Osteoblast (primary cell): ENCODE results near the gene SRRD. TPM values are rescaled to one million over a fixed set of nuclear protein-coding genes. Genes with fewer than 3 reads are reported as not detected.

Experiments
- DNase-seq: peaks from one replicate; pipeline ENCODE4 v3.0.0; 2011; ENCODE audit warnings: low spot score, mixed read lengths; ENCODE audit not compliant: insufficient read length; ENCODE audit errors: missing footprints
- H2AFZ ChIP-seq: 2 replicates; pipeline ENCODE4 v1.6.0; 2011; ENCODE audit warnings: mild to moderate bottlenecking, low read length
- H3K27ac ChIP-seq: 2 replicates; pipeline ENCODE4 v1.5.1; 2011; ENCODE audit warnings: mild to moderate bottlenecking, low read depth, low read length, moderate library complexity
- H3K27me3 ChIP-seq: 2 replicates; pipeline ENCODE4 v1.6.0; 2012; ENCODE audit warnings: mild to moderate bottlenecking, control low read depth, inconsistent platforms, low read length, moderate library complexity; ENCODE audit not compliant: insufficient read depth
- H3K36me3 ChIP-seq: 2 replicates; pipeline ENCODE4 v1.5.1; 2011; ENCODE audit warnings: mild to moderate bottlenecking, low read length, control low read depth, moderate library complexity; ENCODE audit not compliant: insufficient read depth
- H3K4me1 ChIP-seq: 2 replicates; pipeline ENCODE4 v1.5.1; 2011; ENCODE audit warnings: mild to moderate bottlenecking, low read length, control low read depth, moderate library complexity; ENCODE audit not compliant: insufficient read depth
- H3K4me2 ChIP-seq: 2 replicates; pipeline ENCODE4 v1.6.0; 2011; ENCODE audit warnings: mild to moderate bottlenecking, low read length; ENCODE audit not compliant: insufficient read depth
- H3K4me3 ChIP-seq: fragments of 200-600 bp; sonication (generic); 3 replicates; pipeline ENCODE4 v1.5.1; 2012; ENCODE audit warnings: mild to moderate bottlenecking, low read length, inconsistent platforms; ENCODE audit not compliant: insufficient read depth
- H3K79me2 ChIP-seq: 2 replicates; pipeline ENCODE4 v1.6.0; 2012; ENCODE audit warnings: mild to moderate bottlenecking, low read length, control low read depth, inconsistent platforms; ENCODE audit not compliant: insufficient read depth
- H3K9me3 ChIP-seq: 2 replicates; pipeline ENCODE4 v1.5.1; 2011; ENCODE audit warnings: low read depth, low read length, control low read depth
- H4K20me1 ChIP-seq: 2 replicates; pipeline ENCODE4 v1.6.0; 2012; ENCODE audit warnings: mild to moderate bottlenecking, low read length, control low read depth; ENCODE audit not compliant: insufficient read depth
- total RNA-seq: library from RNA; depleted of rRNA; stranded (reverse); fragments of >200 nt; gene quantifications from 2 replicates; pipeline ENCODE4 v1.2.3, GENCODE V29; 2012
- TF ChIP-seq, protein P1 (sequence below): IDR thresholded peaks from 2 replicates; pipeline ENCODE4 v1.5.1; 2011; ENCODE audit warnings: mild to moderate bottlenecking, low read depth, low read length, moderate library complexity; ENCODE audit errors: extremely low read depth

SRRD gene
- total RNA-seq, 1 donor, result 11.2 TPM

GRCh38 chr22:26477341-26477731 is 6.3 kb upstream of the SRRD start:
- peaks cover 49% of the 10 kb centered on the region for H3K79me2 ChIP-seq
- no peaks in the 10 kb centered on the region for H3K9me3 ChIP-seq
- no peak overlapping the region for H2AFZ ChIP-seq
- no peak overlapping the region for H3K27ac ChIP-seq
- H3K4me2 ChIP-seq, result no peak overlapping the region
- H3K36me3 ChIP-seq, result peaks cover 11% of the 10 kb centered on the region
- TF ChIP-seq, protein P1, sequence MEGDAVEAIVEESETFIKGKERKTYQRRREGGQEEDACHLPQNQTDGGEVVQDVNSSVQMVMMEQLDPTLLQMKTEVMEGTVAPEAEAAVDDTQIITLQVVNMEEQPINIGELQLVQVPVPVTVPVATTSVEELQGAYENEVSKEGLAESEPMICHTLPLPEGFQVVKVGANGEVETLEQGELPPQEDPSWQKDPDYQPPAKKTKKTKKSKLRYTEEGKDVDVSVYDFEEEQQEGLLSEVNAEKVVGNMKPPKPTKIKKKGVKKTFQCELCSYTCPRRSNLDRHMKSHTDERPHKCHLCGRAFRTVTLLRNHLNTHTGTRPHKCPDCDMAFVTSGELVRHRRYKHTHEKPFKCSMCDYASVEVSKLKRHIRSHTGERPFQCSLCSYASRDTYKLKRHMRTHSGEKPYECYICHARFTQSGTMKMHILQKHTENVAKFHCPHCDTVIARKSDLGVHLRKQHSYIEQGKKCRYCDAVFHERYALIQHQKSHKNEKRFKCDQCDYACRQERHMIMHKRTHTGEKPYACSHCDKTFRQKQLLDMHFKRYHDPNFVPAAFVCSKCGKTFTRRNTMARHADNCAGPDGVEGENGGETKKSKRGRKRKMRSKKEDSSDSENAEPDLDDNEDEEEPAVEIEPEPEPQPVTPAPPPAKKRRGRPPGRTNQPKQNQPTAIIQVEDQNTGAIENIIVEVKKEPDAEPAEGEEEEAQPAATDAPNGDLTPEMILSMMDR, result no peak
- no peaks in the 10 kb centered on the region for H4K20me1 ChIP-seq
- peaks cover 20% of the 10 kb centered on the region for H3K4me1 ChIP-seq
- H3K4me3 ChIP-seq, result no peak overlapping the region
- no peak for DNase-seq
- no peaks in the 10 kb centered on the region for H3K27me3 ChIP-seq

- TF ChIP-seq, protein P1, result no peak
- Histone ChIP-seq H3K27ac (peak overlapping the region; percentile 41), H3K9me3 (no peaks in the 10 kb centered on the region), H3K4me1 (peaks cover 31% of the 10 kb centered on the region), H3K79me2 (peaks cover 61% of the 10 kb centered on the region), H3K4me2 (peak overlapping the region; percentile 83), H3K4me3 (peak overlapping the region; percentile 58), H4K20me1 (no peaks in the 10 kb centered on the region), H3K36me3 (peaks cover 4% of the 10 kb centered on the region), H2AFZ (peak overlapping the region; percentile 82), H3K27me3 (no peaks in the 10 kb centered on the region)
- DNase-seq, result no peak
Observed at GRCh38 chr22:26479043-26479791, 4.5 kb upstream of the SRRD start.

DNA sequence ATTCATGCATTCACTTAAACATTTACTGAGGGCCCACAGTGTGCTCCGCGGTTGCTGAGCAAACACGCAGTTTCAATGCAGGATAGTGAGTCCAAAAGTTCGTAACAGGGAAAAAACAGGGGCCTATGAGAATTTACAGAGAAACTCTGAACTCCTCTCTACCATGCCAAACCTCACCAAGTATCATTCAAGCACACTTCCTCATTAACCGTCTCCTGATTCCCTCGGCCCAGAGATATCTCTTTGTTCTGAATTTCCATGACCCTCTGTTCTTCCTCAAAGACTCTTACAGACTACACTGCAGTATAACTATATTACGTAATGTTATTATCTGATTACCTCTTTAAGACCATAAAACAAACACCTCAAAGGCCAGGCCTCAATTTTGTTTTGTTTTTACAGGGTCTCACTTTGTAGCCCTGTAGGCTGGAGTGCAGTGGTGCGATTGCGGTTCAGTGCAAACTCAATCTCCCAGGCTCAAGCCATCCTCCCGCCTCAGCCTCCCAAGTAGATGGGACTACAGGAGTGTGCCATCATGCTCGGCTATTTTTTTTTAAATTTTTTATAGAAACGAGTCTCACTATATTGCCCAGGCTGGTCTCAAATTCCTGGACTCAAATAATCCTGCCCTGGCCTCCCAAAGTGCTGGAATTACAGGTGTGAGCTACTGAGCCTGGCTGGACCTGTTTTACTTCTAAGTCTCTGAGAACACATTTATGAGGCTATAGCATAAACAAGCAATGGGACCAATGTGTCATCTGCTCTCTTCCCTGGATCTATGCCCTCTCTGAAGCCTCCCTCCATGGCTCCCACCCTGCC is 3.7 kb upstream of the SRRD start:
- no peaks in the 10 kb centered on the region for H4K20me1 ChIP-seq
- no peaks in the 10 kb centered on the region for H3K27me3 ChIP-seq
- H3K4me3 ChIP-seq, result peak overlapping the region; percentile 58
- H3K9me3 ChIP-seq, result no peaks in the 10 kb centered on the region
- H3K79me2 ChIP-seq, result peaks cover 65% of the 10 kb centered on the region
- H3K4me2 ChIP-seq, result peak overlapping the region; percentile 83
- H2AFZ ChIP-seq, result peak overlapping the region; percentile 82
- H3K27ac ChIP-seq, result peak overlapping the region; percentile 41
- TF ChIP-seq, protein P1, result no peak
- peaks cover 39% of the 10 kb centered on the region for H3K4me1 ChIP-seq
- DNase-seq, result no peak
- peaks cover 4% of the 10 kb centered on the region for H3K36me3 ChIP-seq

DNA sequence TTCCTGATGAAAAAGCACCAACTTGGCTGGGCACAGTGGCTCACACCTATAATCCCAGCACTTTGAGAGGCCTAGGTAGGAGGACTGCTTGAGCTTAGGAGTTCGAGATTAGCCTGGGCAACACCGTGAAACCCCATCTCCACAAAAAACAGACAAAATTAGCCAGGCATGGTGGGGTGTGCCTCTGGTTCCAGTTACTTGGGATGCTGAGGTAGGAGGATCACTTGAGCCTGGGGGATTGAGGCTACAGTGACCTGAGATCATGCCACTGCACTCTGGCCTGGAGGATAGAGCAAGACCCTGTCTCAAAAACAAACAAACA is 3.1 kb upstream of the SRRD start:
- Histone ChIP-seq H3K4me3 (no peak overlapping the region), H3K79me2 (peaks cover 65% of the 10 kb centered on the region), H3K27ac (no peak overlapping the region), H4K20me1 (no peaks in the 10 kb centered on the region), H3K4me2 (peak overlapping the region; percentile 83), H3K27me3 (no peaks in the 10 kb centered on the region), H3K36me3 (peaks cover 4% of the 10 kb centered on the region), H3K4me1 (peaks cover 40% of the 10 kb centered on the region), H3K9me3 (no peaks in the 10 kb centered on the region), H2AFZ (no peak overlapping the region)
- TF ChIP-seq, protein P1, result no peak
- DNase-seq, result no peak
